GM21526 (cell line): Measurements from ENCODE around the gene GALNT17.

Experiments
- ATAC-seq: cut with Tn5 transposase; IDR thresholded peaks from one replicate; pipeline ENCODE4 v1.9.1; 2021; ENCODE audit warnings: moderate library complexity; ENCODE audit not compliant: unreplicated experiment, low FRiP score

The GALNT17 gene

GRCh38 chr7:71326595-71326994, 194.7 kb downstream of the GALNT17 start:
- ATAC-seq, result no peak

GRCh38 chr7:71327946-71328345, 196.0 kb downstream of the GALNT17 start:
- ATAC-seq, result no peak

GRCh38 chr7:71329030-71329660, 197.2 kb downstream of the GALNT17 start:
- ATAC-seq, result no peak

GRCh38 chr7:71332207-71332606, 200.3 kb downstream of the GALNT17 start:
- no peak for ATAC-seq

GRCh38 chr7:71334541-71334940, 202.6 kb downstream of the GALNT17 start:
- no peak for ATAC-seq

GRCh38 chr7:71338866-71339265, 206.9 kb downstream of the GALNT17 start:
- no peak for ATAC-seq

- no peak for ATAC-seq
Observed at GRCh38 chr7:71339924-71340323, 208.0 kb downstream of the GALNT17 start.

GRCh38 chr7:71342202-71342601, 210.3 kb downstream of the GALNT17 start:
- no peak for ATAC-seq

GRCh38 chr7:71343039-71343438, 211.1 kb downstream of the GALNT17 start:
- ATAC-seq, result no peak

GRCh38 chr7:71343892-71344291, 211.9 kb downstream of the GALNT17 start:
- no peak for ATAC-seq

- no peak for ATAC-seq
Observed at GRCh38 chr7:71345117-71345884, 213.4 kb downstream of the GALNT17 start.

- ATAC-seq, result no peak
Observed at GRCh38 chr7:71348821-71349681, 217.1 kb downstream of the GALNT17 start.

- ATAC-seq, result no peak
Observed at GRCh38 chr7:71349682-71350481, 217.9 kb downstream of the GALNT17 start.

GRCh38 chr7:71350680-71351079, 218.7 kb downstream of the GALNT17 start:
- no peak for ATAC-seq

- no peak for ATAC-seq
Observed at GRCh38 chr7:71354716-71355115, 222.8 kb downstream of the GALNT17 start.

GRCh38 chr7:71361451-71362032, 229.6 kb downstream of the GALNT17 start:
- ATAC-seq, result no peak

GRCh38 chr7:71362240-71362639, 230.3 kb downstream of the GALNT17 start:
- ATAC-seq, result no peak

- ATAC-seq, result no peak
Observed at GRCh38 chr7:71363223-71363622, 231.3 kb downstream of the GALNT17 start.

- no peak for ATAC-seq
Observed at GRCh38 chr7:71363627-71364026, 231.7 kb downstream of the GALNT17 start.

GRCh38 chr7:71364551-71364950, 232.6 kb downstream of the GALNT17 start:
- ATAC-seq, result no peak
